Epidermal melanocyte (primary cell): ENCODE results near the gene DIS3L2.
"Not testable (repeated sequence)": the region's sequence is repeated elsewhere in the genome, so short reads cannot be mapped to it uniquely, and the experiment has no call there.

Experiments
- DNase-seq: peaks from one replicate; pipeline ENCODE4 v3.0.0; 2011; ENCODE audit warnings: low spot score; ENCODE audit not compliant: insufficient read length

The DIS3L2 gene

GRCh38 chr2:232381204-232382031, 419.9 kb downstream of the DIS3L2 start:
- not testable (repeated sequence) for DNase-seq

DNA sequence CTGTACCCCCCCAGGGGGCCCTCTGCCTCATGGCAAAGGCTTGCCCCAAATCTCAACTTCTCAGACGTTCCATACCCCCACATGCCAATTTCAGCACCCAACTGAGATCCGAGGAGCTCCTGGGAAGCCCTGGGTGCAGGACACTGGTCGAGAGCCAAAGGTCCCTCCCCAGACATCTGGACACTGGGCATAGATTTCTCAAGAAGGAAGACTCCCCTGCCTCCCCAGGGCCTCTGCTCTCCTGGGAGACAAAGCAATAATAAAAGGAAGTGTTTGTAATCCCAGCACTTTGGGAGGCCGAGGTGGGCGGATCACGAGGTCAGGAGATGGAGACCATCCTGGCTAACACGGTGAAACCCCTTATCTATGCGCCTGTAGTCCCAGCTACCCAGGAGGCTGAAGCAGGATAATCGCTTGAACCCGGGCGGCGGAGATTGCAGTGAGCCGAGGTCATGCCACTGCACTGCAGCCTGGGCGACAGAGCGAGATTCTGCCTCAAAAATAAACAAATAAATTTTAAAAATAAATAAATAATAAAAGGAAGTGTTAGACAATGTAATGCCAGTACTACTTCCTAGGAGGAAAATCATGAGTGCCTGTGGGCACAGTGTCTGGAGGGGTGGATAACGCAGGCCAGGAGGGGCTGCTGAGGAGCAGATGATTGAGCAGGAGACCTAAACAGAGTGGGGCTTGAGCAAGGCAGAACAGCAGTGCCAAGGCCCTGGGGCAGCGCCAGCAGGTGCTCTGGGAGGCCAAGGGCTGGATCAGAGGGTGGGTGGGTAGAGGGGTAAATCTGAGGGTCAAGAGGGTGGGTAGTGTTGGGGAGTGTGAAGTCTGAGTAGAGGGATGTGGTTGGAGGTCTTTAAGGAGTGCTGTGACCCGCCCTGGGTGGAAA, 421.1 kb downstream of the DIS3L2 start:
- DNase-seq = no peak

DNA sequence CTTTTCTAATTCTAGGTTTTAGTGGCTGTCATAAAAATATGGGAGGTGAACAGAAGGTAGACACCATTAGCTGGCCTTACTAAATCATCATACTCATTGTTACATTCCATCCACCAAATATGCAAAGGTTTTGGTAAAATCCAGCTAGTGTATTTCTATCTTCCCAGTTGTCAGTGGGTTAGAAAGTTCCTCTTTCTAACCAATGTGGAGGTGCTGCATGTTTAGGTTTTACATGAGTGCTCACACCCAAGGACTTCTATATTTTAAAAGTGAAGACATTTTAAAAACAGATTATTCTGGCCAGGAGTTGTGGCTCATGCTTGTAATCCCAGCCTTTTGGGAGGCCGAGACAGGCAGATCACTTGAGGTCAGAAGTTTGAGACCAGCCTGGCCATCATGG, 423.0 kb downstream of the DIS3L2 start:
- no peak for DNase-seq

- DNase-seq = not testable (repeated sequence)
These were observed 423.5 kb downstream of the DIS3L2 start for GRCh38 chr2:232385058-232385457.

GRCh38 chr2:232385660-232386489, 424.4 kb downstream of the DIS3L2 start:
- DNase-seq = peak; percentile 91

DNA sequence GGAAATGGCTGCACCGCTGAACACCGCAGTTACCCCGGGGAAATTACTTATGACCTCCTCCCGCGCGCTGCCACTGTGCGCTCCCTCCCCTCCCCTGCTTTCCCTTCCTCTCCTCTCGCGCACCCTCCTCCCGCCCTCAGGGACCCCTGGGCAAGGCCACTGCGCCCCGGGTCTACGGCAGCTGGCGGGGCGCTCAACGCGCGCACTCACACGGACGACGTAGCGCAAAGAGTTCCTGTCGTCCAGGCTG, 424.9 kb downstream of the DIS3L2 start:
- no peak for DNase-seq
